Activated naive CD4-positive, alpha-beta T cell treated with anti-CD3 and anti-CD28 coated beads, Interleukin-2, amount 50 U/mL, for 72 hours (primary cell): ENCODE measurements around the gene DDAH1. TPM values are rescaled to one million over a fixed set of nuclear protein-coding genes. Genes with fewer than 3 reads are reported as not detected.
A peak's percentile ranks its signal among the peaks of the same experiment; 100 is the strongest.
"Not testable (repeated sequence)": the region's sequence is repeated elsewhere in the genome, so short reads cannot be mapped to it uniquely, and the experiment has no call there.

Experiments used
- ATAC-seq, 2 donors: fragments of 150-1000 bp; cut with Tn5 transposase; 2 replicates each; pipeline ENCODE4 v1.10.0; 2021; ENCODE audit warnings: mild to moderate bottlenecking in 2 of 2, moderate library complexity in 2 of 2
- DNase-seq, 2 donors: peaks; one replicate each; pipeline ENCODE4 v3.0.0; 2021 to 2022; ENCODE audit warnings: low spot score in 2 of 2
- H3K27ac Mint-ChIP-seq, 2 donors: one replicate each; pipeline ENCODE4 v1.8.0; 2022; ENCODE audit warnings: mild to moderate bottlenecking in 2 of 2, mixed read lengths in 2 of 2
- H3K36me3 Mint-ChIP-seq, 2 donors: one replicate each; pipeline ENCODE4 v1.8.0; 2022; ENCODE audit warnings: mixed read lengths in 2 of 2
- H3K9me3 Mint-ChIP-seq, 2 donors: one replicate each; pipeline ENCODE4 v1.8.0; 2022; ENCODE audit warnings: mixed read lengths in 2 of 2
- total RNA-seq, 2 donors: library from RNA; stranded (reverse); gene quantifications; one replicate each; pipeline ENCODE4 v1.2.3, GENCODE V29; 2022

DDAH1 gene
- total RNA-seq, 2 donors from 2014 or later: not detected

GRCh38 chr1:85361606-85362296, 103.2 kb downstream of the DDAH1 start:
- no peak for ATAC-seq
- no peaks in the 10 kb centered on the region for H3K9me3 Mint-ChIP-seq
- H3K36me3 Mint-ChIP-seq: no peaks in the 10 kb centered on the region
- no peak overlapping the region for H3K27ac Mint-ChIP-seq
- no peak for DNase-seq

GRCh38 chr1:85360730-85361493, 104.0 kb downstream of the DDAH1 start:
- Mint-ChIP-seq H3K27ac (no peak overlapping the region), H3K36me3 (no peaks in the 10 kb centered on the region), H3K9me3 (no peaks in the 10 kb centered on the region)
- DNase-seq (no peak), ATAC-seq (no peak)

- H3K27ac Mint-ChIP-seq: no peak overlapping the region
- no peak for ATAC-seq
- no peak for DNase-seq
- no peaks in the 10 kb centered on the region for H3K9me3 Mint-ChIP-seq
- no peaks in the 10 kb centered on the region for H3K36me3 Mint-ChIP-seq
Measured at GRCh38 chr1:85359874-85360721, 104.9 kb downstream of the DDAH1 start.

GRCh38 chr1:85358702-85359438, 106.1 kb downstream of the DDAH1 start:
- Mint-ChIP-seq H3K27ac (no peak overlapping the region), H3K9me3 (no peaks in the 10 kb centered on the region), H3K36me3 (no peaks in the 10 kb centered on the region)
- no peak for ATAC-seq
- DNase-seq: no peak

- Mint-ChIP-seq H3K9me3 (no peaks in the 10 kb centered on the region), H3K36me3 (no peaks in the 10 kb centered on the region), H3K27ac (no peak overlapping the region)
- DNase-seq: no peak
- ATAC-seq: no peak
Measured at GRCh38 chr1:85357817-85358216, 107.1 kb downstream of the DDAH1 start.

GRCh38 chr1:85356130-85356529, 108.8 kb downstream of the DDAH1 start:
- ATAC-seq (no peak), DNase-seq (no peak)
- no peaks in the 10 kb centered on the region for H3K9me3 Mint-ChIP-seq
- no peak overlapping the region for H3K27ac Mint-ChIP-seq
- H3K36me3 Mint-ChIP-seq: no peaks in the 10 kb centered on the region

- no peak overlapping the region for H3K27ac Mint-ChIP-seq
- ATAC-seq: no peak
Measured at GRCh38 chr1:85352055-85352454, 112.9 kb downstream of the DDAH1 start.

GRCh38 chr1:85351202-85351828, 113.6 kb downstream of the DDAH1 start:
- DNase-seq (no peak), ATAC-seq (no peak)
- no peaks in the 10 kb centered on the region for H3K36me3 Mint-ChIP-seq
- no peaks in the 10 kb centered on the region for H3K9me3 Mint-ChIP-seq
- H3K27ac Mint-ChIP-seq: no peak overlapping the region

More at GRCh38 chr1:85352055-85352454, 112.9 kb downstream of the DDAH1 start:
- no peak for DNase-seq
- no peaks in the 10 kb centered on the region for H3K36me3 Mint-ChIP-seq
- no peaks in the 10 kb centered on the region for H3K9me3 Mint-ChIP-seq

GRCh38 chr1:85349224-85349623, 115.7 kb downstream of the DDAH1 start:
- no peaks in the 10 kb centered on the region for H3K36me3 Mint-ChIP-seq
- H3K27ac Mint-ChIP-seq: no peak overlapping the region
- ATAC-seq: no peak
- no peak for DNase-seq
- no peaks in the 10 kb centered on the region for H3K9me3 Mint-ChIP-seq

GRCh38 chr1:85347908-85348307, 117.1 kb downstream of the DDAH1 start:
- no peak overlapping the region for H3K27ac Mint-ChIP-seq
- ATAC-seq (no peak), DNase-seq (no peak)
- H3K9me3 Mint-ChIP-seq: no peaks in the 10 kb centered on the region
- no peaks in the 10 kb centered on the region for H3K36me3 Mint-ChIP-seq

GRCh38 chr1:85347275-85347674, 117.7 kb downstream of the DDAH1 start:
- H3K9me3 Mint-ChIP-seq, DNase-seq, H3K27ac Mint-ChIP-seq, ATAC-seq, H3K36me3 Mint-ChIP-seq: not testable (repeated sequence)

GRCh38 chr1:85344256-85344694, 120.7 kb downstream of the DDAH1 start:
- ATAC-seq (no peak), DNase-seq (no peak)
- H3K27ac Mint-ChIP-seq: no peak overlapping the region
- no peaks in the 10 kb centered on the region for H3K36me3 Mint-ChIP-seq
- H3K9me3 Mint-ChIP-seq: no peaks in the 10 kb centered on the region

- Mint-ChIP-seq H3K36me3 (no peaks in the 10 kb centered on the region), H3K9me3 (no peaks in the 10 kb centered on the region), H3K27ac (no peak overlapping the region)
- ATAC-seq: peak in 1 of 2 donors; percentile 53
- DNase-seq: no peak
Measured at GRCh38 chr1:85343612-85344255, 121.2 kb downstream of the DDAH1 start.

- H3K27ac Mint-ChIP-seq: no peak overlapping the region
- no peaks in the 10 kb centered on the region for H3K36me3 Mint-ChIP-seq
- no peaks in the 10 kb centered on the region for H3K9me3 Mint-ChIP-seq
- DNase-seq (no peak), ATAC-seq (no peak)
Measured at GRCh38 chr1:85343213-85343611, 121.7 kb downstream of the DDAH1 start.

- ATAC-seq (no peak), DNase-seq (no peak)
- no peak overlapping the region for H3K27ac Mint-ChIP-seq
- H3K36me3 Mint-ChIP-seq: no peaks in the 10 kb centered on the region
- H3K9me3 Mint-ChIP-seq: no peaks in the 10 kb centered on the region
Measured at GRCh38 chr1:85342207-85342606, 122.8 kb downstream of the DDAH1 start.

- Mint-ChIP-seq H3K36me3 (no peaks in the 10 kb centered on the region), H3K9me3 (no peaks in the 10 kb centered on the region), H3K27ac (no peak overlapping the region)
- no peak for DNase-seq
- ATAC-seq: no peak
Measured at GRCh38 chr1:85340427-85340826, 124.5 kb downstream of the DDAH1 start.
